Measurements from ENCODE around the gene TCF21.
"Not testable (repeated sequence)": the region's sequence is repeated elsewhere in the genome, so short reads cannot be mapped to it uniquely, and the experiment has no call there.

The TCF21 gene

DNA sequence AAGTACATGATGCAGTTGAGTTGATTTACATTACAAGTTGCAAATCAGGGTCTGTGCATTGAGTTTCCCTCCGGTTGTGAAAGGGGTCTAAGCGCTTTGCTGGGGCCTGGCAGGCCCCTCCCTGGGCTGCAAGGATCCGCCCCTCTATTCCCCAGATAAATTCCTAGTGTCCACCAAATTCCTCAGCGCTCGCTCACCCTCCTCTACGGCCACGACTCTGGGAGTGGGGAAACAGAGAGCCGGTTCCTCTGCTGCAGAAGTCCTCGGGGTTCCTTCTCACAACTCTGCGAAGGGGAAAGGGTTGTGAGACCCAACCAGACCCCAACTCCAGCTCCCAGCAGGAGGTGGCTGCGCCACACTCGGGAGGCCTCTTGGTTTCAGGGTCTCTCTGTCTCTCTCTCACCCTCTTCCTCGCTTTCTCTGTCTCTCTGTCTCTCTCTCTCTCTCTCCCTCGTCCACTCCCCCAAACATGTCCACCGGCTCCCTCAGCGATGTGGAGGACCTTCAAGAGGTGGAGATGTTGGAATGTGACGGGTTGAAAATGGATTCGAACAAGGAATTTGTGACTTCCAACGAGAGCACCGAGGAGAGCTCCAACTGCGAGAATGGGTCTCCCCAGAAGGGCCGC is at the start of gene TCF21:
TSS of gene TCF21 (plus strand) at position 185 of the 628 bp plus-strand sequence. CDS start at position 470, 285 bp downstream.
- DNase-seq (ENCODE audit: low read depth, low spot score), result no peak

DNA sequence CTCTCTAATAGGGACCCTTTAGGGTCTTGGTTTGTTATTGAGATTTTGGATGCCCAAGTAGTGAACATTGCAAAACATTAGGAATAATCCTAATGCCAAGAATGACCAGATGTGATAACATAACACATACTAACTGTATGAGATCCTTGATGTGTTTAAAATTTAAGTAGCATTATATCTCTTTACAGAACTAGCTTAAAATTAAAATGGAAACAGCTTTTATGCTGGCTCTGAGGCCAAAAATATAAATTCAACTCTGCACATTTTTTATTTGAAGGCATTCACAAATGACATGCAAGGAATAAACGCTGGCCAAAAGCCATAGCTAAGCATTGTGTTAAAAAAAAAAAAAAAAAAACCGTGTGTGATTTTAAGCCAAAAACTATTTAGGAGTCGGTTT is 47.7 kb upstream of the TCF21 start:
- DNase-seq (ENCODE audit: low read depth, low spot score), result no peak

DNA sequence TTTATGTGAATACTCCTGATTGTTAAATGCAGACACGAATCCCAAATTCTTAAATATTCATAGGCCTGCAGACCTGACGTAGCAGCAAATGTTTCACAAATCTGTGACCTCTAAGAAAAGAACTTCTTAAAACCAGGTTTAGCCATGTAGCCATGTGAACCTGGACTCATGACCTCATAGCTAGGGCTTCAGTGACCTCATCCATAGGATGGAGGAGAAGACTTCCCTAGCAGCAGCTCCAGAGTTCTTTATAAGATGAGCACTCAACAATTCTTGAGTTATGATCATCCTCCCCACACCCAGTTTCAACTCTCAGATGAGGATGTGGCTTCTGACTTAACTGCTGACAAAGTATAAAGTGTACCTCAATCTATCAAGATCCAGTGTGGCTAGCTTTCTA is 45.8 kb upstream of the TCF21 start:
- no peak for DNase-seq (ENCODE audit: low read depth, low spot score)

DNA sequence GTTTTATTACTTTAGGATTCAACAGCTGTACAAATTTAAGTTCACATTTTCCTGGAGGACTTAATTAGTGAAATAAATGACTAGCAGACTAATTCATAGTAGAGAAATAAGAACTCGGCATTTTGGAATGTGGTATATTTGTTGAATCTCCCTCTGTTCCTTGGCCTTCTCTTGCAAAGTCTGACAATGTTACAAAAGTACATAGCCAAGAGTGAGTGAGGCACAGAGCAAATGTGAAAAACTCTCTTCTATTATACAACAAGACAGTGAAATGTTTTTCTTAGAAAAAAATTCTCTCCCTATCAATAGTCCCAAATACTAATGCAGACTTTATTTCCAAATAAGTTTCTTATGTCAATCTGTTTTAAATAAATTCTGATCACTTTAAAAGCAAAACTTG is 44.2 kb upstream of the TCF21 start:
- no peak for DNase-seq (ENCODE audit: low read depth, low spot score)

- no peak for DNase-seq (ENCODE audit: low read depth, low spot score)
Measured at GRCh38 chr6:133854041-133854363, 34.9 kb upstream of the TCF21 start.

- no peak for DNase-seq (ENCODE audit: low read depth, low spot score)
Measured at GRCh38 chr6:133854364-133855275, 34.3 kb upstream of the TCF21 start.

DNA sequence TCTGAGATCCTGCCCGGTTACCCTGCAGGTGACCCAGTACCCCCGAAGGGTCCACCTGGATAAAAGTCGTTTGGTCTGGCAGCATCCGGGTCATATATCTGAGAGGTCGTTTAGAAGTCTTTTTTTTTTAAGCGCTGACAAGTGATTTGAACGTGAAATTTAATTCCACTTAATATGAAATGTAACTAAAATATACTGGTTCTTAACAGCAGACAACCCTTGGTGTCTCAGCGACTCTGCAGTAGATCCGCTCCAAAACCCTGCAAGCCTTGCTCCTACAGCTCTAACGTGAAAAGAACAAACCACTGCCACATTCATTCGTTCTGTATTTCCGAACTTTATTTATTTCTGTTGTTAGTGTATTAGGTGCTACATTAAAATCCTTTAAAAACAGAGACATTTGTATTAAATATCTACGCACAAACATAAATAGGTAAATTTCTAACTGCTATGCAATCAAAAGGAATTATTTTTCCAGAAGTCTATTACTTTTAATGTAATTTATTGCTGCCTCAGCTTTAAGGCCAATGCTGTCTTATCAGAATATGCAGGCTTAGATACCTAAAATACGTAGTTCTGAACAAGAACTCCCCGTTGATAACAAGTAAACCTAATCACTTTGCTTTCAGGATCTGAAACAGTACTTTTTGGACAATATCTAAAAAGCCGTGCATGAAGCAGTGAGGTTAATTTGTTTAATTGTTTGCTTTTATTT is 33.5 kb upstream of the TCF21 start:
- no peak for DNase-seq (ENCODE audit: low read depth, low spot score)

- DNase-seq (ENCODE audit: low read depth, low spot score), result no peak
Measured at GRCh38 chr6:133855991-133856370, 32.9 kb upstream of the TCF21 start.

DNA sequence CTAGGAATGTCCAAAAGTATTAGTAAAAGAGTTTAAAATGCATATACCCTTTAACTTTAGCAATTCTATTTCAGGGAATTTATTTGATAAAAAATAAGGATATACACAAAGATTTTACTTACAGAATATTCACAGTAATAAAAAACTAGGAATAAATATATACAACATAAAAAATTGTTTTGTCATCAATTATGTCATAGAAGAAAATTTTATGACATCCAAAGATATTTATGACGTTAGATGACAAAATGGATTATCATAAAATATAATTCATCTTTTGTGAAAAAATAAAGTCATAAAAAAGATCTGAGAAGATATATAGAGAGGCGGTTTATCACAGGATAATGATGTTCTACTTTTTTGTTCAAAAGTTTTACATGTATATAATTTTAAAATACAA is 32.0 kb upstream of the TCF21 start:
- no peak for DNase-seq (ENCODE audit: low read depth, low spot score)

DNA sequence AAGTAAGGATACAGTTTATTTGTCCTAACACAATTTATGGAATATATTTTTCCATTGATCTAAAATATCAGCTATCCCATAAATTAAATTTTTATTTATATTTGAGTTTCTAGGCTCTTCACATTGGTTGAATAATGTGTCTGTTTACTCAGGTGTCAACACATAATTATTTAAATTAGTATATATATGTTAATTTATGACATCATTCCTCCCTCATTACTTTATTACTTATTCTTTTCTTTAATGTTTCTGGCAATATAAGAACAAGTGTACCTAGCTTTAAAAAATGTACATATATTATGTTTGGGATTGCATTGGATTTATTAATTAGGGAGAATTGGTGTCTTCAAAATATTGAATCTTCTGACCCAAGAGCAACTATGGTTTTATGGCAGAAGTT is 31.2 kb upstream of the TCF21 start:
- no peak for DNase-seq (ENCODE audit: low read depth, low spot score)

DNA sequence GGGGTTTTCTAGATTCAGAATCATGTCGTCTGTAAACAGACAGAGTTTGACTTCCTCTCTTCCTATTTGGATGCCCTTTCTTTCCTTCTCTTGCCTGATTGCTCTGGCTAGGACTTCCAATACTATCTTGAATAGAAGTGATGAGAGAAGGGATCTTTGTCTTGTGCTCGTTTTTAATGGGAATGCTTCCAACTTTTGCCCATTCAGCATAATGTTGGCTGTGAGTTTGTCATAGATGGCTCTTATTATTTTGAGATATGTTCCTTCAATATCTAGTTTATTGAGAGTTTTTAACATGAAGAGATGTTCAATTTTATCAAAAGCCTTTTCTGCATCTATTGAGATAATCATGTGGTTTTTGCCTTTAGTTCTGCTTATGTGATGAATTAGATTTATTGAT is 27.6 kb upstream of the TCF21 start:
- DNase-seq (ENCODE audit: low read depth, low spot score), result not testable (repeated sequence)

GRCh38 chr6:133863228-133863627 is 25.7 kb upstream of the TCF21 start:
- no peak for DNase-seq (ENCODE audit: low read depth, low spot score)

GRCh38 chr6:133865680-133866079 is 23.2 kb upstream of the TCF21 start:
- no peak for DNase-seq (ENCODE audit: low read depth, low spot score)

DNA sequence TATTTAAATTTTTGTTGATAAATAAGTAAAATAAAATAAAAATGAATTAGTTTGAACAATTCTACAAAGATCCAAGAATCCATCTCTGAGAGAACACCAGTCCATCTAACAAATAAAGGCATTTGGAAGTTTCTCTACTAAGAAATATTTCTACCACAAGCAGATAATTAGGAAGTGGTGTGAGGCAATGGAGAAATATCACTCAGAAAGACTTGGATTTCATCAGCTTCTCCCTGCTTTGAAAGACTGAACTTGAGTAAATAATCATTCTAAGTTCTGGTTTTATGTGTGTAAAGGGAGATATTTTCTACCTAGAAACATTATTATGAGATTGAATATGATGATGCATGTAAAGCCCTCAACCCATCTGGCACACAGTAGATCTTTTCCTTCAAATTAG is 17.8 kb upstream of the TCF21 start:
- no peak for DNase-seq (ENCODE audit: low read depth, low spot score)

DNA sequence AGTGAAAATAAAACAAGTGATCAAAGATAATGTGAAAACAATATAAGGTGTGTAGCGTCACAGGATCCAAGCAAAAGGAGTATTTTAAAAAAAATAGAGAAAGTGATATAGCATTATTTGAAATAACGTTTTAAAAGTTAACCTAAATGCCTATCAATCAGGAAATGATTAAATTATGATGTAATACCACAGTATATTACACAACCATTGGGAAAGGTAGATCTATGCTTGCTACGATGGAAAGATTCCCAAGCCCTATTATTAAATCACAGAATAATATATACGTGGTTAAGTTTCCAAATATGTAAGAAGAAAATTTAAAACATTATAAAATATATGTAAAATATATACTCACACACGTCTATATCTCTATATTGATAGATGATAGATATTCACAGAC is 15.4 kb upstream of the TCF21 start:
- no peak for DNase-seq (ENCODE audit: low read depth, low spot score)

DNA sequence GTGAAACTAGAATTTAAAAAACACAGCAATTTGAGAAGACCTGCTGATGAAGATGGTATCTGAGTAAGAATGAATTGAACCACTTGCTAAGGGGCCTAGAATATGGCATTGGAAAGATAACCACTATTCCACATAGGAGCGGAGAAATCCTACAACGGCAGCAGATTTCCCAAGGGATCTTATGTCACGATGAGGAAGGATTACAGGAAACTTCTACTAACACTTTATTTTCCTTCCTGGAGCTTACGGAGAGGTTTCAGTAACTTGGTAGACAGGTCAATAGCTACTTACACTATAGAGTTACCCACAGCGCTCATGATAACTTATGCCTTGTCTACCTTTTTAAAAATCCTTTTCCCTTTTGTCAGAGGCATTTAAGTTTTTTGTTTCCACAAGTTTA is 11.8 kb upstream of the TCF21 start:
- DNase-seq (ENCODE audit: low read depth, low spot score), result no peak

- no peak for DNase-seq (ENCODE audit: low read depth, low spot score)
Measured at GRCh38 chr6:133880006-133880405, 8.9 kb upstream of the TCF21 start.

- DNase-seq (ENCODE audit: low read depth, low spot score), result no peak
Measured at GRCh38 chr6:133880896-133881295, 8.0 kb upstream of the TCF21 start.

- no peak for DNase-seq (ENCODE audit: low read depth, low spot score)
Measured at GRCh38 chr6:133886104-133886775, 2.7 kb upstream of the TCF21 start.

GRCh38 chr6:133887156-133887879 is 1.6 kb upstream of the TCF21 start:
- DNase-seq (ENCODE audit: low read depth, low spot score), result no peak

DNA sequence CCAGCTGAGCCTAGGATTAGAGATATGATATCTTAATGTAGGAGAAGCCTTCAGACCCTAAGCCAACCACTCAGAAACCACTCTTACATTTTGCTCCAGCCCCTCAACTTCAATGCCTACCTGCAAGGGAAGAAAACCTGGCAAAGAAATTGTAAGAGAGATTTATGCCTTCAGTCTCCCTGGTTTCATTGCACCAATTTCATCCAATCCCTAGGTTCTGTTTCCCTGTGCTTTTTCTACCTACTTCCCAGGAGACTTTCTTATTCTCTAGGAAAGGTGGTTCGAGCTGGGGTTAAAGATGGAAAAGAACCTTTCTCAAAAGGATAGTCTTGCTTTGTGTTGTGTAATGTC is 1.1 kb upstream of the TCF21 start:
- no peak for DNase-seq (ENCODE audit: low read depth, low spot score)

Measured in smooth muscle cell of the brain vasculature (primary cell).